OCI-LY7 (cell line): ENCODE results near the gene PYGL. TPM values are rescaled to one million over a fixed set of nuclear protein-coding genes. Genes with fewer than 3 reads are reported as not detected.

Experiments used
- BruUV-seq: library from RNA; stranded (reverse); fragments of 400-500 nt; replicated peaks from 2 replicates; lab custom pipeline; 2021; lab: Mats Ljungman, UMichigan
- CTCF ChIA-PET: fragments of 300-600 bp; sonication (Branson Sonifier 250); formaldehyde crosslinking; loops from one replicate; lab custom pipeline; 2022; ENCODE audit warnings: antibody characterized with exemption; ENCODE audit not compliant: unreplicated experiment; lab: Charles Lee
- POLR2A ChIA-PET: fragments of 300-600 bp; sonication (Branson Sonifier 250); formaldehyde crosslinking; loops from one replicate; lab custom pipeline; 2022; ENCODE audit warnings: antibody characterized with exemption; lab: Charles Lee
- DNase-seq: peaks from one replicate; pipeline ENCODE4 v3.0.0-alpha.2; 2015; ENCODE audit warnings: low spot score
- H2AFZ ChIP-seq: fragments of 200-600 bp; sonication (generic), shearing (Covaris generic); 2 replicates; pipeline ENCODE4 v1.6.1; 2014; ENCODE audit warnings: mild to moderate bottlenecking, antibody characterized with exemption, low read length, moderate library complexity
- H3K27ac ChIP-seq: fragments of 200-600 bp; sonication (generic); 2 replicates; pipeline ENCODE4 v1.5.1; 2014; ENCODE audit warnings: mixed run types, low read depth, mild to moderate bottlenecking, moderate library complexity, low read length, inconsistent platforms; ENCODE audit not compliant: poor library complexity, severe bottlenecking
- H3K36me3 ChIP-seq: fragments of 200-600 bp; sonication (generic); 2 replicates; pipeline ENCODE4 v1.6.1; 2014; ENCODE audit warnings: mild to moderate bottlenecking, antibody characterized with exemption, low read length, moderate library complexity, mixed read lengths; ENCODE audit not compliant: insufficient read depth
- H3K4me1 ChIP-seq: fragments of 200-600 bp; sonication (generic); 2 replicates; pipeline ENCODE4 v1.5.1; 2014; ENCODE audit warnings: mild to moderate bottlenecking, low read length; ENCODE audit not compliant: insufficient read depth, poor library complexity, severe bottlenecking
- H3K4me2 ChIP-seq: fragments of 200-600 bp; sonication (generic); 2 replicates; pipeline ENCODE4 v1.6.1; 2014; ENCODE audit warnings: mild to moderate bottlenecking, low read length
- H3K4me3 ChIP-seq: fragments of 200-600 bp; sonication (generic); 2 replicates; pipeline ENCODE4 v1.5.1; 2014; ENCODE audit warnings: mild to moderate bottlenecking, low read depth, low read length; ENCODE audit not compliant: poor library complexity, severe bottlenecking
- H3K79me2 ChIP-seq: fragments of 200-600 bp; sonication (generic); 2 replicates; pipeline ENCODE4 v1.6.1; 2016; ENCODE audit warnings: low read depth, mild to moderate bottlenecking, low read length, moderate library complexity, mixed read lengths; ENCODE audit not compliant: insufficient read depth
- H3K9me2 ChIP-seq: fragments of 200-600 bp; sonication (generic); 2 replicates; pipeline ENCODE4 v1.6.1; 2016; ENCODE audit warnings: mild to moderate bottlenecking, low read length, mixed read lengths; ENCODE audit not compliant: insufficient read depth
- H3K9me3 ChIP-seq: fragments of 200-600 bp; sonication (generic); 2 replicates; pipeline ENCODE4 v1.6.1; 2014; ENCODE audit warnings: mild to moderate bottlenecking, mixed run types, low read length, mixed read lengths
- H4K20me1 ChIP-seq: fragments of 200-600 bp; sonication (generic); 2 replicates; pipeline ENCODE4 v1.6.1; 2014; ENCODE audit warnings: mild to moderate bottlenecking, antibody characterized with exemption, low read length, moderate library complexity, mixed read lengths; ENCODE audit not compliant: insufficient read depth
- CTCF ChIP-seq: fragments of 200-600 bp; sonication (generic); conservative IDR thresholded peaks from 2 replicates; pipeline ENCODE4 v1.5.1; 2014; ENCODE audit warnings: mild to moderate bottlenecking, antibody characterized with exemption, low read length, moderate library complexity, mixed read lengths
- EZH2phosphoT487 ChIP-seq: fragments of 200-600 bp; sonication (generic); IDR thresholded peaks from 2 replicates; pipeline ENCODE4 v1.6.1; 2018; ENCODE audit warnings: low read depth, borderline replicate concordance, mild to moderate bottlenecking, mixed run types, antibody characterized with exemption, low read length, moderate library complexity, mixed read lengths
- intact Hi-C: fragments of 100-400 bp; cut with micrococcal nuclease; formaldehyde crosslinking; loops from one replicate; pipeline ENCODE4 v1.10.0; 2022; ENCODE audit not compliant: unreplicated experiment
- total RNA-seq, 2 experiments: library from RNA; depleted of rRNA in 1 of 2; stranded (reverse); fragments of >200 nt in 1 of 2; shearing (Covaris generic) in 1 of 2; gene quantifications; 2 replicates each; pipeline ENCODE4 v1.2.3, GENCODE V29; 2014 to 2022

Gene PYGL
- total RNA-seq, 2 experiments from 2014 or later: 2.8 to 3.3 TPM

- POLR2A ChIA-PET: no interaction called here
- intact Hi-C loops: no loop called here
Observed at GRCh38 chr14:50970886-50971781, 26.9 kb upstream of the PYGL start.

GRCh38 chr14:50967790-50968189 is 23.5 kb upstream of the PYGL start:
- intact Hi-C loops: no loop called here
- DNase-seq: no peak
- Histone ChIP-seq H3K4me1 (no peaks in the 10 kb centered on the region), H3K27ac (no peak overlapping the region), H3K4me2 (no peak overlapping the region), H4K20me1 (no peaks in the 10 kb centered on the region), H3K36me3 (no peaks in the 10 kb centered on the region), H3K4me3 (no peak overlapping the region), H2AFZ (no peak overlapping the region), H3K9me3 (no peaks in the 10 kb centered on the region), H3K9me2 (no peaks in the 10 kb centered on the region), H3K79me2 (no peaks in the 10 kb centered on the region)
- TF ChIP-seq CTCF: no peak
- no peak for TF ChIP-seq EZH2phosphoT487
- no TSS peak for BruUV-seq
- CTCF ChIA-PET: no interaction called here
- POLR2A ChIA-PET: interaction anchor here (0.6 to 1.0 kb wide), 7 partner anchors 21 to 1583 kb away, joined by 3 to 9 read pairs (median 3); no protein-coding TSS in a partner anchor

More at GRCh38 chr14:50970886-50971781, 26.9 kb upstream of the PYGL start:
- TF ChIP-seq EZH2phosphoT487 (no peak), CTCF (no peak)
- Histone ChIP-seq H3K9me3 (no peaks in the 10 kb centered on the region), H3K4me3 (no peak overlapping the region), H4K20me1 (no peaks in the 10 kb centered on the region), H3K4me2 (no peak overlapping the region), H2AFZ (no peak overlapping the region), H3K36me3 (no peaks in the 10 kb centered on the region), H3K27ac (no peak overlapping the region), H3K9me2 (no peaks in the 10 kb centered on the region), H3K79me2 (no peaks in the 10 kb centered on the region), H3K4me1 (no peaks in the 10 kb centered on the region)
- no peak for DNase-seq
- CTCF ChIA-PET: no interaction called here
- BruUV-seq: no TSS peak

GRCh38 chr14:50967103-50967502 is 22.8 kb upstream of the PYGL start:
- CTCF ChIA-PET: no interaction called here
- BruUV-seq: no TSS peak

More at GRCh38 chr14:50967103-50967502, 22.8 kb upstream of the PYGL start:
- Histone ChIP-seq H2AFZ (no peak overlapping the region), H3K9me3 (no peaks in the 10 kb centered on the region), H3K4me2 (no peak overlapping the region), H3K4me1 (no peaks in the 10 kb centered on the region), H4K20me1 (no peaks in the 10 kb centered on the region), H3K79me2 (no peaks in the 10 kb centered on the region), H3K36me3 (no peaks in the 10 kb centered on the region), H3K9me2 (no peaks in the 10 kb centered on the region), H3K27ac (no peak overlapping the region), H3K4me3 (no peak overlapping the region)
- TF ChIP-seq EZH2phosphoT487 (no peak), CTCF (no peak)
- intact Hi-C loops: no loop called here
- DNase-seq: no peak
- POLR2A ChIA-PET: interaction anchor here (0.6 to 1.0 kb wide), 5 partner anchors 28 to 1583 kb away, joined by 3 to 9 read pairs (median 3); no protein-coding TSS in a partner anchor
